ACHN (cell line): Measurements from ENCODE around the gene ZCCHC7.
"Not testable (repeated sequence)": the region's sequence is repeated elsewhere in the genome, so short reads cannot be mapped to it uniquely, and the experiment has no call there.

Experiments used
- DNase-seq: peaks from one replicate; pipeline ENCODE4 v3.0.0-alpha.2; 2015
- in situ Hi-C: cut with HindIII; loops from 2 replicates; pipeline ENCODE4 v1.10.0; 2017; ENCODE audit warnings: low sequenced_read_pairs, low pct_ligation_motif_present, low pct_unique_long_range_greater_than_20kb

The ZCCHC7 gene

GRCh38 chr9:37119907-37120842 is at the start of gene ZCCHC7:
Gene ZCCHC7, plus strand, starts transcription at chr9:37120574.
- in situ Hi-C loops, result no loop called here
- DNase-seq, result peak; percentile 90

GRCh38 chr9:37074790-37075189 is 45.6 kb upstream of the ZCCHC7 start:
- DNase-seq, in situ Hi-C loops: not testable (repeated sequence)

GRCh38 chr9:37079370-37080164 is 40.8 kb upstream of the ZCCHC7 start:
- DNase-seq, result peak; percentile 90
- in situ Hi-C loops, result no loop called here

GRCh38 chr9:37080165-37080628 is 40.2 kb upstream of the ZCCHC7 start:
- peak; percentile 29 for DNase-seq
- in situ Hi-C loops, result not testable (repeated sequence)

GRCh38 chr9:37081507-37081906 is 38.9 kb upstream of the ZCCHC7 start:
- DNase-seq, result not testable (repeated sequence)

GRCh38 chr9:37082214-37082765 is 38.1 kb upstream of the ZCCHC7 start:
- in situ Hi-C loops, result no loop called here
- DNase-seq, result no peak

More at GRCh38 chr9:37081507-37081906, 38.9 kb upstream of the ZCCHC7 start:
- in situ Hi-C loops, result not testable (repeated sequence)

GRCh38 chr9:37083654-37084053 is 36.7 kb upstream of the ZCCHC7 start:
- in situ Hi-C loops, result no loop called here

GRCh38 chr9:37085233-37085632 is 35.1 kb upstream of the ZCCHC7 start:
- in situ Hi-C loops, result no loop called here

More at GRCh38 chr9:37083654-37084053, 36.7 kb upstream of the ZCCHC7 start:
- no peak for DNase-seq

GRCh38 chr9:37092714-37093295 is 27.6 kb upstream of the ZCCHC7 start:
- DNase-seq, in situ Hi-C loops: not testable (repeated sequence)

More at GRCh38 chr9:37085233-37085632, 35.1 kb upstream of the ZCCHC7 start:
- no peak for DNase-seq

- in situ Hi-C loops, result no loop called here
- no peak for DNase-seq
Measured at GRCh38 chr9:37094751-37095150, 25.6 kb upstream of the ZCCHC7 start.

GRCh38 chr9:37096628-37097027 is 23.7 kb upstream of the ZCCHC7 start:
- no peak for DNase-seq
- in situ Hi-C loops, result no loop called here

- in situ Hi-C loops, result no loop called here
Measured at GRCh38 chr9:37097294-37097693, 23.1 kb upstream of the ZCCHC7 start.

GRCh38 chr9:37100327-37100726 is 20.0 kb upstream of the ZCCHC7 start:
- in situ Hi-C loops, result no loop called here
- DNase-seq, result peak; percentile 51

More at GRCh38 chr9:37097294-37097693, 23.1 kb upstream of the ZCCHC7 start:
- no peak for DNase-seq

GRCh38 chr9:37100741-37101140 is 19.6 kb upstream of the ZCCHC7 start:
- no peak for DNase-seq
- in situ Hi-C loops, result no loop called here

- in situ Hi-C loops, result no loop called here
- no peak for DNase-seq
Measured at GRCh38 chr9:37102486-37102885, 17.9 kb upstream of the ZCCHC7 start.

- in situ Hi-C loops, result no loop called here
- peak; percentile 56 for DNase-seq
Measured at GRCh38 chr9:37104183-37104889, 16.0 kb upstream of the ZCCHC7 start.

- DNase-seq, result no peak
- in situ Hi-C loops, result no loop called here
Measured at GRCh38 chr9:37105234-37105633, 15.1 kb upstream of the ZCCHC7 start.

GRCh38 chr9:37107701-37108100 is 12.7 kb upstream of the ZCCHC7 start:
- no peak for DNase-seq
- in situ Hi-C loops, result no loop called here
